Testis (tissue), 3 donors: ENCODE data around the gene CACNG4. TPM values are rescaled to one million over a fixed set of nuclear protein-coding genes. Genes with fewer than 3 reads are reported as not detected.

ENCODE experiments used
- DNase-seq: peaks from one replicate; pipeline ENCODE4 v3.0.0-alpha.2; 2019
- H3K27ac ChIP-seq, 2 donors: fragments of 200-600 bp; sonication (generic); one replicate each; pipeline ENCODE4 v1.5.1; 2019
- H3K27me3 ChIP-seq: fragments of 200-600 bp; sonication (generic); one replicate; pipeline ENCODE4 v1.5.1; 2019
- H3K36me3 ChIP-seq: fragments of 200-600 bp; sonication (generic); one replicate; pipeline ENCODE4 v1.5.1; 2017; ENCODE audit warnings: low read depth; ENCODE audit errors: missing control alignments
- H3K4me1 ChIP-seq: fragments of 200-600 bp; sonication (generic); one replicate; pipeline ENCODE4 v1.5.1; 2019
- H3K4me3 ChIP-seq, 2 donors: fragments of 200-600 bp; sonication (generic); one replicate each; pipeline ENCODE4 v1.5.1; 2017 to 2019
- H3K9me3 ChIP-seq: fragments of 200-600 bp; sonication (generic); one replicate; pipeline ENCODE4 v1.5.1; 2017
- POLR2A ChIP-seq: fragments of 450-650 bp; IDR thresholded peaks from one replicate; pipeline ENCODE4 v1.6.1; 2017; ENCODE audit warnings: antibody characterized with exemption, mild to moderate bottlenecking, moderate library complexity
- WGBS, 2 donors: methylation state at CpG; one replicate each; pipeline ENCODE4 v1.1.5; 2018; 5-methylcytosine and 5-hydroxymethylcytosine counted together
- intact Hi-C: fragments of 100-400 bp; cut with DNase I; formaldehyde crosslinking; loops from one replicate; pipeline ENCODE4 v1.15.1; 2023; ENCODE audit warnings: low total_unique reads
- polyA plus RNA-seq: library from polyadenylated mRNA; stranded (reverse); fragments of 350-450 nt; fragmentation: Illumina TruSeq; extraction: RNeasy Lipid Tissue Mini Kit (QIAGEN cat#74804); gene quantifications from one replicate; pipeline ENCODE4 v1.2.3, GENCODE V29; 2014; ENCODE audit warnings: low read depth, low replicate concordance; ENCODE audit not compliant: insufficient read depth
- total RNA-seq, 2 donors: library from RNA; depleted of rRNA; stranded (reverse); fragments of >200 nt; gene quantifications; one replicate each; pipeline ENCODE4 v1.2.3, GENCODE V29; 2016
- TF ChIP-seq, protein P1 (sequence below), 3 experiments: fragments of 450-650 bp in 2 of 3; fragments of 200-600 bp in 1 of 3; sonication (generic) in 1 of 3; IDR thresholded peaks; one replicate each; pipeline ENCODE4 v1.5.1; 2016 to 2019; ENCODE audit warnings: antibody characterized with exemption in 3 of 3, mild to moderate bottlenecking in 2 of 3, moderate library complexity in 1 of 3

The CACNG4 gene
- total and polyA plus RNA-seq, 3 donors from 2014 or later = 0.16 to 0.81 (median 0.46) TPM

GRCh38 chr17:66975614-66976378 lies 11.3 kb downstream of the CACNG4 start:
- WGBS, 2 donors = 76 to 83% methylated on average over 14 of the region's 14 CpGs
- no peaks in the 10 kb centered on the region for H3K27me3 ChIP-seq
- intact Hi-C loops = no loop called here
- no peaks in the 10 kb centered on the region for H3K36me3 ChIP-seq
- H3K4me3 ChIP-seq = no peak overlapping the region
- no peaks in the 10 kb centered on the region for H3K4me1 ChIP-seq
- no peak overlapping the region for H3K27ac ChIP-seq
- TF ChIP-seq, protein P1, sequence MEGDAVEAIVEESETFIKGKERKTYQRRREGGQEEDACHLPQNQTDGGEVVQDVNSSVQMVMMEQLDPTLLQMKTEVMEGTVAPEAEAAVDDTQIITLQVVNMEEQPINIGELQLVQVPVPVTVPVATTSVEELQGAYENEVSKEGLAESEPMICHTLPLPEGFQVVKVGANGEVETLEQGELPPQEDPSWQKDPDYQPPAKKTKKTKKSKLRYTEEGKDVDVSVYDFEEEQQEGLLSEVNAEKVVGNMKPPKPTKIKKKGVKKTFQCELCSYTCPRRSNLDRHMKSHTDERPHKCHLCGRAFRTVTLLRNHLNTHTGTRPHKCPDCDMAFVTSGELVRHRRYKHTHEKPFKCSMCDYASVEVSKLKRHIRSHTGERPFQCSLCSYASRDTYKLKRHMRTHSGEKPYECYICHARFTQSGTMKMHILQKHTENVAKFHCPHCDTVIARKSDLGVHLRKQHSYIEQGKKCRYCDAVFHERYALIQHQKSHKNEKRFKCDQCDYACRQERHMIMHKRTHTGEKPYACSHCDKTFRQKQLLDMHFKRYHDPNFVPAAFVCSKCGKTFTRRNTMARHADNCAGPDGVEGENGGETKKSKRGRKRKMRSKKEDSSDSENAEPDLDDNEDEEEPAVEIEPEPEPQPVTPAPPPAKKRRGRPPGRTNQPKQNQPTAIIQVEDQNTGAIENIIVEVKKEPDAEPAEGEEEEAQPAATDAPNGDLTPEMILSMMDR (IDR thresholded peaks at IDR 0.05) = no peak
- TF ChIP-seq POLR2A = no peak
- DNase-seq = no peak
- no peaks in the 10 kb centered on the region for H3K9me3 ChIP-seq

GRCh38 chr17:66976379-66976663 lies 11.8 kb downstream of the CACNG4 start:
- Histone ChIP-seq H3K4me1 (no peaks in the 10 kb centered on the region), H3K36me3 (no peaks in the 10 kb centered on the region), H3K9me3 (no peaks in the 10 kb centered on the region), H3K4me3 (no peak overlapping the region), H3K27ac (no peak overlapping the region), H3K27me3 (no peaks in the 10 kb centered on the region)
- DNase-seq = no peak
- TF ChIP-seq POLR2A = no peak
- TF ChIP-seq, protein P1 (IDR thresholded peaks at IDR 0.05) = no peak
- 62 to 72% methylated on average over 2 of the region's 2 CpGs for WGBS, 2 donors
- intact Hi-C loops = no loop called here

DNA sequence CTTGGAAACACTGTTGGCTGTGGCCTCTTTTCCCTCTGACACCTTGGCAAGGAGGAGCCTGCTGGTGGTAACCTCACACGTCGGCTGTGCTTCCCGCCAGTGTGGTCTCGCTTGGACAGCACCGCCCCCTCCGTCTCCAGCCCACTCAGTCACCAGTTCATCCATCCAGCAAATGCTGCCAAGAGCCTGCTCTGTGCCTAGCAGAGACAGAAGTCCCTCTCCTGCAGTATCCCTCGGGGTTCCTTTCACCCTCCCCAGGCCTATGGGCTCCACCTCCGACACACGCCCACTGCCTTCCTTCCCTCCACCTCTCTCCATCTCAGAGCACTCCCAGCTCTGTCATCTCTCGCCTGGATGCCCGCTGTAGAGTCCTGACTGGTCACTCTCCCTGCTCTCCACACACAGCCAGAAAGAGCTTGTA lies 12.3 kb downstream of the CACNG4 start:
- intact Hi-C loops = no loop called here
- Histone ChIP-seq H3K27me3 (no peaks in the 10 kb centered on the region), H3K27ac (no peak overlapping the region), H3K4me3 (no peak overlapping the region), H3K9me3 (no peaks in the 10 kb centered on the region), H3K4me1 (no peaks in the 10 kb centered on the region), H3K36me3 (no peaks in the 10 kb centered on the region)
- TF ChIP-seq, protein P1 (IDR thresholded peaks at IDR 0.05) = no peak
- TF ChIP-seq POLR2A = no peak
- WGBS, 2 donors = 38 to 52% methylated on average over 5 to 11 of the region's 11 CpGs
- no peak for DNase-seq

DNA sequence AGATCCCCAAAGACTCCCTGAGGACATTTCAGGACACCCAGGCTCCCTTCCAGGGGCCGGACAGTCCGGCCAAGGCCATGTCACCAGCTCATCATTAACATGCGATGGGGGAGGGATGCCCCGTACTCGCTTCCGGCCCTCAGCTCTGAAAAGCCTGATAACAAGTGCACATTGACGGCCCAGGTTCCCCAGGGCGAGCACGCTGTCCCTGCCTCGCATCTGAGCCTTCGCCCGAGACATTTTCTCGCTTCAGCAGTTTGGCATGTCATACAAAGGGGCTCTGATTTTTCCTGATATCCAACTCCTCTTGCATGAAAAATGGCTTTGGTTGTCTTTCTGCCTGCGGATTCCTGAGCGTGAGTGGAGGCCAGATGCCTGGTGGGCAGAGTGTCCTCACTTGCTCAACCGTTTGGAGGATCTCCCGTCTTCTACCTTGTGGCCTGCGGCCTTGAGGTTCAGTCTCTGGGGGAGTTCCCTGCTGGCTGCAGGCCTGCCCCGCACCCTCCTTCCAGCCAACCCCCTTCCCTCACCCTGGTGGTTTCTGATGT lies 14.1 kb downstream of the CACNG4 start:
- Histone ChIP-seq H3K27me3 (no peaks in the 10 kb centered on the region), H3K4me3 (no peak overlapping the region), H3K27ac (no peak overlapping the region), H3K9me3 (no peaks in the 10 kb centered on the region), H3K36me3 (no peaks in the 10 kb centered on the region), H3K4me1 (no peaks in the 10 kb centered on the region)
- TF ChIP-seq, protein P1 (IDR thresholded peaks at IDR 0.05) = no peak
- no peak for TF ChIP-seq POLR2A
- intact Hi-C loops = no loop called here
- DNase-seq = no peak
- WGBS, 2 donors = 49 to 69% methylated on average over 19 of the region's 19 CpGs

DNA sequence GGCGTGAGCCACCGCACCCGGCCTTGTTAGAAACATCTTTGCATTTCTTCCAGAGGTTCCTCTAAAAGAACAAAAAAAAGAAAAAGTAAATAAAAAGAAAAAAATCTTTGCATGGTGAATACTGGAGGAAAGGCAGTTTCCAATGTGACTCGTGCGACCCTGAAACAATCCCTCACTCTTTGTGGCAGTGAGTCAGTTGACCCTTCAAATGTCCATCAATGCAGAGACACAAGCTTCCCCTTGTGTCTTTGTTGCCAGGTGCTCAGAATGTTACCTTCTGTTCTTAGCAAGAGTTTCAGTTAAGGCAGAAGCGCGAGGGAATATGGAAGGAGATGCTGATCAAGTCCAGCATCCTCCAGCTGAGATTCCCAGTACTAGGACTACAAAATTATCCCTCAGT lies 16.4 kb downstream of the CACNG4 start:
- Histone ChIP-seq H3K9me3 (no peaks in the 10 kb centered on the region), H3K27me3 (no peaks in the 10 kb centered on the region), H3K4me1 (no peaks in the 10 kb centered on the region), H3K27ac (no peak overlapping the region), H3K4me3 (no peak overlapping the region), H3K36me3 (no peaks in the 10 kb centered on the region)
- TF ChIP-seq, protein P1 (IDR thresholded peaks at IDR 0.05) = no peak
- TF ChIP-seq POLR2A = no peak
- intact Hi-C loops = no loop called here
- 73 to 77% methylated on average over 7 of the region's 7 CpGs for WGBS, 2 donors
- DNase-seq = no peak
